Measurements from ENCODE around the gene BICDL1. TPM values are rescaled to one million over a fixed set of nuclear protein-coding genes. Genes with fewer than 3 reads are reported as not detected.

The BICDL1 gene
- total and polyA plus RNA-seq, 3 donors from 2014 or later, result 41.4 to 131 (median 78.3) TPM

GRCh38 chr12:119996417-119996816, 7.4 kb downstream of the BICDL1 start:
- intact Hi-C loops (cut with DNase I; ENCODE audit: low total_unique reads), result no loop called here
- no peak overlapping the region for H3K4me3 ChIP-seq
- H3K27ac ChIP-seq, result no peak overlapping the region
- no peaks in the 10 kb centered on the region for H3K36me3 ChIP-seq (ENCODE audit: low read depth, missing control alignments)
- TF ChIP-seq POLR2A (IDR thresholded peaks at IDR 0.05) (no peak), CTCF (IDR thresholded peaks at IDR 0.05) (no peak)
- no peak for DNase-seq
- H3K9me3 ChIP-seq, result no peaks in the 10 kb centered on the region
- no peaks in the 10 kb centered on the region for H3K27me3 ChIP-seq
- 95 to 97% methylated on average over 1 of the region's 1 CpG for WGBS, 2 donors
- no peaks in the 10 kb centered on the region for H3K4me1 ChIP-seq

- Histone ChIP-seq H3K9me3 (no peaks in the 10 kb centered on the region), H3K4me3 (no peak overlapping the region), H3K27ac (no peak overlapping the region), H3K27me3 (no peaks in the 10 kb centered on the region), H3K4me1 (no peaks in the 10 kb centered on the region), H3K36me3 (ENCODE audit: low read depth, missing control alignments) (no peaks in the 10 kb centered on the region)
- TF ChIP-seq POLR2A (IDR thresholded peaks at IDR 0.05), result no peak
- TF ChIP-seq CTCF (IDR thresholded peaks at IDR 0.05), result no peak
- intact Hi-C loops (cut with DNase I; ENCODE audit: low total_unique reads), result no loop called here
- no peak for DNase-seq
- WGBS, 2 donors, result 84 to 90% methylated on average over 13 of the region's 13 CpGs
These were observed 9.6 kb downstream of the BICDL1 start for GRCh38 chr12:119998471-119999245.

GRCh38 chr12:120000556-120000955, 11.5 kb downstream of the BICDL1 start:
- Histone ChIP-seq H3K4me1 (no peaks in the 10 kb centered on the region), H3K4me3 (no peak overlapping the region), H3K36me3 (ENCODE audit: low read depth, missing control alignments) (no peaks in the 10 kb centered on the region), H3K27me3 (no peaks in the 10 kb centered on the region), H3K27ac (no peak overlapping the region), H3K9me3 (no peaks in the 10 kb centered on the region)
- no peak for DNase-seq
- intact Hi-C loops (cut with DNase I; ENCODE audit: low total_unique reads), result no loop called here
- WGBS, 2 donors, result 94% methylated on average over 3 of the region's 3 CpGs
- no peak for TF ChIP-seq CTCF (IDR thresholded peaks at IDR 0.05)
- TF ChIP-seq POLR2A (IDR thresholded peaks at IDR 0.05), result no peak

- Histone ChIP-seq H3K27me3 (no peaks in the 10 kb centered on the region), H3K36me3 (ENCODE audit: low read depth, missing control alignments) (no peaks in the 10 kb centered on the region), H3K27ac (no peak overlapping the region), H3K4me3 (no peak overlapping the region), H3K4me1 (no peaks in the 10 kb centered on the region), H3K9me3 (no peaks in the 10 kb centered on the region)
- no peak for DNase-seq
- no peak for TF ChIP-seq CTCF (IDR thresholded peaks at IDR 0.05)
- intact Hi-C loops (cut with DNase I; ENCODE audit: low total_unique reads), result no loop called here
- 69 to 84% methylated on average over 3 of the region's 3 CpGs for WGBS, 2 donors
These were observed 17.4 kb downstream of the BICDL1 start for GRCh38 chr12:120006258-120006975.

Data from testis (tissue), 3 donors.